Peyer's patch (tissue), 4 donors: Measurements from ENCODE around the gene PBX1. TPM values are rescaled to one million over a fixed set of nuclear protein-coding genes. Genes with fewer than 3 reads are reported as not detected.

Source experiments
- DNase-seq, 3 donors: peaks; one replicate each; pipeline ENCODE4 v3.0.0-alpha.2; 2017 to 2019
- H3K27ac ChIP-seq, 4 donors: fragments of 200-600 bp; sonication (generic); one replicate each; pipeline ENCODE4 v1.5.1; 2016 to 2019
- H3K27me3 ChIP-seq, 2 donors: fragments of 200-600 bp; sonication (generic); one replicate each; pipeline ENCODE4 v1.5.1; 2019
- H3K36me3 ChIP-seq, 3 donors: fragments of 200-600 bp; sonication (generic); one replicate each; pipeline ENCODE4 v1.5.1; 2016 to 2019
- H3K4me1 ChIP-seq, 4 donors: fragments of 200-600 bp; sonication (generic); one replicate each; pipeline ENCODE4 v1.5.1; 2016 to 2019
- H3K4me3 ChIP-seq, 4 donors: fragments of 200-600 bp; sonication (generic); 1 replicate in 3 of 4; 2 replicates in 1 of 4; pipeline ENCODE4 v1.5.1; 2016 to 2019; ENCODE audit warnings: mild to moderate bottlenecking in 1 of 4
- H3K9me3 ChIP-seq, 4 donors: fragments of 200-600 bp; sonication (generic); one replicate each; pipeline ENCODE4 v1.5.1; 2016 to 2019; ENCODE audit warnings: mild to moderate bottlenecking in 1 of 4
- POLR2A ChIP-seq, 2 donors: fragments of 450-650 bp; IDR thresholded peaks; one replicate each; pipeline ENCODE4 v1.5.1; 2017; ENCODE audit warnings: antibody characterized with exemption in 2 of 2, mild to moderate bottlenecking in 2 of 2, moderate library complexity in 2 of 2
- total RNA-seq, 4 donors: library from RNA; depleted of rRNA; stranded (reverse); fragments of >200 nt; gene quantifications; one replicate each; pipeline ENCODE4 v1.1.0, GENCODE V29; 2016
- TF ChIP-seq, protein P1 (sequence below), 6 experiments: fragments of 450-650 bp in 4 of 6; fragments of 200-600 bp in 2 of 6; sonication (generic) in 1 of 6; IDR thresholded peaks; one replicate each; pipeline ENCODE4 v1.5.1; 2017 to 2019; ENCODE audit warnings: antibody characterized with exemption in 6 of 6, mild to moderate bottlenecking in 3 of 6, moderate library complexity in 1 of 6

Gene PBX1
- total RNA-seq, 4 donors from 2014 or later = 20.6 to 57.5 (median 40.4) TPM

DNA sequence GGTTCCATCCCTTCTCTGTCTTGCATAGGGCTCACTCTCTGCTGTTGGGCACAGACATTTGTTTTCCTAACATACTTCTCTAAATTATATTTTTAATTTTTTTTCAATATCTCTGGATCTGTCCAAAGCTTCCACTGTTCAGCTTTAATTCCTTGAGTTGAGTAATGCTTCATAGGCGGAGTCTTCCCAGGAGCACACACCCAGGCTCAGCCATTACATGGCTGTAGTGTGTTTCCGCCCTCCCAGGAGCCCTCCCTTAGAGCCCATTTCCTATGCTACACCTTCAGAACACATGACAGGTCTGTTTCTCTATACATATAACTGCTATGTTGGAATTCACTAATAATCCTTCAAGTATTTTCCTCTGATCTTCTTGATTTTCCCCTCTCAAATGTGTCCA is 297.4 kb downstream of the PBX1 start:
- H3K9me3 ChIP-seq = no peaks in the 10 kb centered on the region
- H3K4me3 ChIP-seq = no peak overlapping the region
- no peaks in the 10 kb centered on the region for H3K36me3 ChIP-seq
- H3K27ac ChIP-seq = no peak overlapping the region
- H3K27me3 ChIP-seq = no peaks in the 10 kb centered on the region
- H3K4me1 ChIP-seq = no peaks in the 10 kb centered on the region
- no peak for DNase-seq
- TF ChIP-seq, protein P1, sequence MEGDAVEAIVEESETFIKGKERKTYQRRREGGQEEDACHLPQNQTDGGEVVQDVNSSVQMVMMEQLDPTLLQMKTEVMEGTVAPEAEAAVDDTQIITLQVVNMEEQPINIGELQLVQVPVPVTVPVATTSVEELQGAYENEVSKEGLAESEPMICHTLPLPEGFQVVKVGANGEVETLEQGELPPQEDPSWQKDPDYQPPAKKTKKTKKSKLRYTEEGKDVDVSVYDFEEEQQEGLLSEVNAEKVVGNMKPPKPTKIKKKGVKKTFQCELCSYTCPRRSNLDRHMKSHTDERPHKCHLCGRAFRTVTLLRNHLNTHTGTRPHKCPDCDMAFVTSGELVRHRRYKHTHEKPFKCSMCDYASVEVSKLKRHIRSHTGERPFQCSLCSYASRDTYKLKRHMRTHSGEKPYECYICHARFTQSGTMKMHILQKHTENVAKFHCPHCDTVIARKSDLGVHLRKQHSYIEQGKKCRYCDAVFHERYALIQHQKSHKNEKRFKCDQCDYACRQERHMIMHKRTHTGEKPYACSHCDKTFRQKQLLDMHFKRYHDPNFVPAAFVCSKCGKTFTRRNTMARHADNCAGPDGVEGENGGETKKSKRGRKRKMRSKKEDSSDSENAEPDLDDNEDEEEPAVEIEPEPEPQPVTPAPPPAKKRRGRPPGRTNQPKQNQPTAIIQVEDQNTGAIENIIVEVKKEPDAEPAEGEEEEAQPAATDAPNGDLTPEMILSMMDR (IDR thresholded peaks at IDR 0.05) = no peak
- no peak for TF ChIP-seq POLR2A (IDR thresholded peaks at IDR 0.05)

DNA sequence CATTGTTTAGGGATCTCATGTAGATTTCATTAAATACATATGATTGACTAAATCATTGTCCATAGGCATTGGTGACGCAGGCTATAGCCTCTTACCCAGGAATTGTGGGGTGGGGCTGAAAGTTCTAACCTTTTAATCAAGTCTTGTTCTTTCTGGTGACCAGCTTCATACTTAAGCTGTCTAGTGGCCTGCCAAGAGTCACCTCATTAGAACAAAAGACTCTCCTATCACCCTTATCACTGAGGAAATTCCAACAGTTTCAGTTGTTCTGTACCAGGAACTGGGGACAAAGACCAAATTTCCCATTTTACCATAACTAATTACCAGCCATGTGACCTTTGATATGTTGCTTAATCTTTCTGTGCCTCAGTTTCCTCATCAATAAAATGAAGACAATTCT is 298.5 kb downstream of the PBX1 start:
- TF ChIP-seq, protein P1 (IDR thresholded peaks at IDR 0.05) = no peak
- TF ChIP-seq POLR2A (IDR thresholded peaks at IDR 0.05) = no peak
- no peaks in the 10 kb centered on the region for H3K4me1 ChIP-seq
- no peak overlapping the region for H3K4me3 ChIP-seq
- no peaks in the 10 kb centered on the region for H3K9me3 ChIP-seq
- no peak overlapping the region for H3K27ac ChIP-seq
- no peaks in the 10 kb centered on the region for H3K36me3 ChIP-seq
- H3K27me3 ChIP-seq = no peaks in the 10 kb centered on the region
- no peak for DNase-seq

DNA sequence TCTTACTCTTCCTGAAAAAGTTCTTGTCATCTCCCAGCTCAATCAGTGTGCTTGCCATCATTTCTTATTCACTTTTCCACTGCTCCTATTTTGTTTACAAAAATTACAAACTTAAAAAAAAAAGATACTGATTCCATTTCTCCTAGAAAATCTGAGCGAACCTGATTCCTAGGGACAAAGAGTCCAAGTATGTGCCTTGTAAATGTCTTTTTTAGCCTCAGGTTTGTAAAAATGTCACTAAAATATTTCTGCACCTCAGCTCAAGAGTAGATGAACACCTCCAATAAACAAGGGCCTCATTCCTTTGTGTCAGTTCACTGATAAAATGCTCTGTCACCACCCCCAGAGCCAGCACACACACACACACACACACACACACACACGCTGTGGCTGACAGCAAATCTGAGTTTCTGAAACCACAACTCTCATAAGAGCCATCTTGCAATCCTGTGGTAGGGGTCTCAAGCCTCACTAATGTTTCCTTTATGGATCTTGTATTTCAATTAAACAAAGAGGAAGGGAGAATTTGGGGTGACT is 299.2 kb downstream of the PBX1 start:
- Histone ChIP-seq H3K9me3 (no peaks in the 10 kb centered on the region), H3K27ac (no peak overlapping the region), H3K27me3 (no peaks in the 10 kb centered on the region), H3K4me1 (no peaks in the 10 kb centered on the region), H3K4me3 (no peak overlapping the region), H3K36me3 (no peaks in the 10 kb centered on the region)
- DNase-seq = no peak
- TF ChIP-seq POLR2A (IDR thresholded peaks at IDR 0.05) = no peak
- TF ChIP-seq, protein P1 (IDR thresholded peaks at IDR 0.05) = no peak

GRCh38 chr1:164861632-164862031 is 302.6 kb downstream of the PBX1 start:
- Histone ChIP-seq H3K27ac (no peak overlapping the region), H3K9me3 (no peaks in the 10 kb centered on the region), H3K4me3 (no peak overlapping the region), H3K4me1 (no peaks in the 10 kb centered on the region), H3K36me3 (no peaks in the 10 kb centered on the region), H3K27me3 (no peaks in the 10 kb centered on the region)
- DNase-seq = no peak
- TF ChIP-seq, protein P1 (IDR thresholded peaks at IDR 0.05) = no peak
- TF ChIP-seq POLR2A (IDR thresholded peaks at IDR 0.05) = no peak

- Histone ChIP-seq H3K27ac (no peak overlapping the region), H3K4me1 (no peaks in the 10 kb centered on the region), H3K4me3 (no peak overlapping the region), H3K9me3 (no peaks in the 10 kb centered on the region), H3K27me3 (no peaks in the 10 kb centered on the region), H3K36me3 (no peaks in the 10 kb centered on the region)
- no peak for TF ChIP-seq POLR2A (IDR thresholded peaks at IDR 0.05)
- TF ChIP-seq, protein P1 (IDR thresholded peaks at IDR 0.05) = no peak
- no peak for DNase-seq
These were observed 304.1 kb downstream of the PBX1 start for GRCh38 chr1:164863056-164863455.

- H3K27me3 ChIP-seq = no peaks in the 10 kb centered on the region
- TF ChIP-seq POLR2A (IDR thresholded peaks at IDR 0.05) = no peak
- TF ChIP-seq, protein P1 (IDR thresholded peaks at IDR 0.05) = no peak
- no peak for DNase-seq
- no peak overlapping the region for H3K4me3 ChIP-seq
- no peaks in the 10 kb centered on the region for H3K36me3 ChIP-seq
- no peak overlapping the region for H3K27ac ChIP-seq
- no peaks in the 10 kb centered on the region for H3K9me3 ChIP-seq
- H3K4me1 ChIP-seq = no peaks in the 10 kb centered on the region
These were observed 305.2 kb downstream of the PBX1 start for GRCh38 chr1:164864161-164864560.
